MCF 10A (cell line): ENCODE results near the gene SPINT2. TPM values are rescaled to one million over a fixed set of nuclear protein-coding genes. Genes with fewer than 3 reads are reported as not detected.

ENCODE experiments used
- Bru-seq: library from RNA; stranded (reverse); fragments of 400-500 nt; gene quantifications from one replicate; lab custom pipeline; 2021; lab: Mats Ljungman, UMichigan
- BruChase-seq, 2 experiments: library from RNA; stranded (reverse); fragments of 400-500 nt; gene quantifications; one replicate each; lab custom pipeline; 2021; lab: Mats Ljungman, UMichigan
- BruUV-seq: library from RNA; stranded (reverse); fragments of 400-500 nt; replicated peaks from 2 replicates; lab custom pipeline; 2021; lab: Mats Ljungman, UMichigan
- CTCF ChIA-PET: fragments of 300-600 bp; sonication (Branson Sonifier 250); formaldehyde crosslinking; extraction: SDS; loops from one replicate; lab custom pipeline; 2021; ENCODE audit warnings: antibody characterized with exemption, inconsistent platforms; lab: Yijun Ruan, JAX
- POLR2A ChIA-PET: fragments of 300-600, 350-650 bp; sonication (Branson Sonifier 250); formaldehyde crosslinking; extraction: SDS; loops from one replicate; lab custom pipeline; 2020; ENCODE audit warnings: antibody characterized with exemption, inconsistent platforms; lab: Yijun Ruan, JAX
- DNase-seq: peaks from one replicate; pipeline ENCODE4 v3.0.0-alpha.2; 2018; ENCODE audit not compliant: unreplicated experiment
- H3K27ac Mint-ChIP-seq: one replicate; pipeline ENCODE4 v1.8.0; 2022; ENCODE audit warnings: mild to moderate bottlenecking, low read depth, mixed read lengths; ENCODE audit not compliant: unreplicated experiment
- H3K27me3 Mint-ChIP-seq: one replicate; pipeline ENCODE4 v1.8.0; 2022; ENCODE audit warnings: mixed read lengths; ENCODE audit not compliant: insufficient read depth, unreplicated experiment
- H3K36me3 Mint-ChIP-seq: one replicate; pipeline ENCODE4 v1.8.0; 2022; ENCODE audit warnings: mild to moderate bottlenecking, moderate library complexity, mixed read lengths; ENCODE audit not compliant: insufficient read depth, unreplicated experiment
- H3K4me1 Mint-ChIP-seq: one replicate; pipeline ENCODE4 v1.8.0; 2022; ENCODE audit warnings: mixed read lengths; ENCODE audit not compliant: insufficient read depth, unreplicated experiment
- H3K4me3 Mint-ChIP-seq: one replicate; pipeline ENCODE4 v1.8.0; 2022; ENCODE audit warnings: mild to moderate bottlenecking, moderate library complexity, mixed read lengths; ENCODE audit not compliant: unreplicated experiment
- H3K9me3 Mint-ChIP-seq: one replicate; pipeline ENCODE4 v1.8.0; 2022; ENCODE audit warnings: mixed read lengths; ENCODE audit not compliant: unreplicated experiment
- intact Hi-C: fragments of 100-400 bp; cut with micrococcal nuclease; formaldehyde crosslinking; loops from 2 replicates; pipeline ENCODE4 v1.14.1; 2022
- long read RNA-seq: library from polyadenylated mRNA; stranded (forward); transcript quantifications from one replicate; pipeline ENCODE4 v2.0.0, GENCODE V29; 2022
- total RNA-seq: library from RNA; stranded (reverse); gene quantifications from 2 replicates; pipeline ENCODE4 v1.2.3, GENCODE V29; 2022
- TF ChIP-seq, protein P1 (sequence below): fragments of 200-600 bp; IDR thresholded peaks from one replicate; pipeline ENCODE4 v1.8.0; 2022; ENCODE audit warnings: antibody characterized with exemption, mild to moderate bottlenecking; ENCODE audit not compliant: unreplicated experiment

The SPINT2 gene, protein sequence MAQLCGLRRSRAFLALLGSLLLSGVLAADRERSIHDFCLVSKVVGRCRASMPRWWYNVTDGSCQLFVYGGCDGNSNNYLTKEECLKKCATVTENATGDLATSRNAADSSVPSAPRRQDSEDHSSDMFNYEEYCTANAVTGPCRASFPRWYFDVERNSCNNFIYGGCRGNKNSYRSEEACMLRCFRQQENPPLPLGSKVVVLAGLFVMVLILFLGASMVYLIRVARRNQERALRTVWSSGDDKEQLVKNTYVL
- total RNA-seq (277 and 333 TPM in 2 replicates), Bru-seq, nascent RNA (percentile 66 among the genes with signal in this experiment), BruChase-seq, experiment 1, labeled RNA remaining after a 6-hour chase (percentile 76 among the genes with signal in this experiment), BruChase-seq, experiment 2, labeled RNA remaining after a 2-hour chase (percentile 65 among the genes with signal in this experiment)
- long read RNA-seq, transcript SPINT2-204 (7 exons, 1,246 nt): minor isoform, 6 of 711 reads
- long read RNA-seq, transcript SPINT2-201 (7 exons, 1,802 nt): major isoform, 657 of 711 reads
- long read RNA-seq, transcript SPINT2-202 (6 exons, 1,367 nt): minor isoform, 10 of 711 reads
- long read RNA-seq, partial matches to known transcripts: 19 of 711 reads
- long read RNA-seq, other reads (novel, unspliced or antisense): 19 of 711 reads

DNA sequence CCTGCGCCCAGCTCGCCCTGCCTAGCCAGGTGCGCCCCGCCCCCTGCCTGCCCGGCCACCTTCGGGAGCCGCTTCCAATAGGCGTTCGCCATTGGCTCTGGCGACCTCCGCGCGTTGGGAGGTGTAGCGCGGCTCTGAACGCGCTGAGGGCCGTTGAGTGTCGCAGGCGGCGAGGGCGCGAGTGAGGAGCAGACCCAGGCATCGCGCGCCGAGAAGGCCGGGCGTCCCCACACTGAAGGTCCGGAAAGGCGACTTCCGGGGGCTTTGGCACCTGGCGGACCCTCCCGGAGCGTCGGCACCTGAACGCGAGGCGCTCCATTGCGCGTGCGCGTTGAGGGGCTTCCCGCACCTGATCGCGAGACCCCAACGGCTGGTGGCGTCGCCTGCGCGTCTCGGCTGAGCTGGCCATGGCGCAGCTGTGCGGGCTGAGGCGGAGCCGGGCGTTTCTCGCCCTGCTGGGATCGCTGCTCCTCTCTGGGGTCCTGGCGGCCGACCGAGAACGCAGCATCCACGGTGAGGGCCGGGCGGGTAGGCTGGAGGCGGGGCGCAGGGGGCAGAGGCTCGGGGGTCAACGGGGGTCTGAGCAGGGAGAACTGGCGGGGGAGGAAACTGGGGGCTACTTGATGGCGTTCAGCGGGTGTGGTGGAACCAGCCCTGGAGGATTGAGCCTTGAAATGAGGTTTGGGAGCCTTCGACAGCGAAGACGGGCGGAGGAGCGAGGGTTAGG lies at the start of gene SPINT2:
SPINT2 (plus strand) TSS at position 88 of the 727 bp plus-strand sequence; CDS start at position 408, 320 bp downstream.
- TF ChIP-seq, protein P1, sequence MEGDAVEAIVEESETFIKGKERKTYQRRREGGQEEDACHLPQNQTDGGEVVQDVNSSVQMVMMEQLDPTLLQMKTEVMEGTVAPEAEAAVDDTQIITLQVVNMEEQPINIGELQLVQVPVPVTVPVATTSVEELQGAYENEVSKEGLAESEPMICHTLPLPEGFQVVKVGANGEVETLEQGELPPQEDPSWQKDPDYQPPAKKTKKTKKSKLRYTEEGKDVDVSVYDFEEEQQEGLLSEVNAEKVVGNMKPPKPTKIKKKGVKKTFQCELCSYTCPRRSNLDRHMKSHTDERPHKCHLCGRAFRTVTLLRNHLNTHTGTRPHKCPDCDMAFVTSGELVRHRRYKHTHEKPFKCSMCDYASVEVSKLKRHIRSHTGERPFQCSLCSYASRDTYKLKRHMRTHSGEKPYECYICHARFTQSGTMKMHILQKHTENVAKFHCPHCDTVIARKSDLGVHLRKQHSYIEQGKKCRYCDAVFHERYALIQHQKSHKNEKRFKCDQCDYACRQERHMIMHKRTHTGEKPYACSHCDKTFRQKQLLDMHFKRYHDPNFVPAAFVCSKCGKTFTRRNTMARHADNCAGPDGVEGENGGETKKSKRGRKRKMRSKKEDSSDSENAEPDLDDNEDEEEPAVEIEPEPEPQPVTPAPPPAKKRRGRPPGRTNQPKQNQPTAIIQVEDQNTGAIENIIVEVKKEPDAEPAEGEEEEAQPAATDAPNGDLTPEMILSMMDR: no peak
- BruUV-seq: no TSS peak
- Mint-ChIP-seq H3K4me3 (peak within 1 kb of the TSS; percentile 78), H3K27me3 (no peaks in the 10 kb centered on the region), H3K4me1 (peaks cover 33% of the 10 kb centered on the region), H3K9me3 (no peaks in the 10 kb centered on the region), H3K27ac (peak within 1 kb of the TSS; percentile 89), H3K36me3 (no peaks in the 10 kb centered on the region)
- intact Hi-C loops: loop anchor here (1.0 kb wide), 1 partner anchor 21 kb away; no protein-coding TSS in a partner anchor
- CTCF ChIA-PET: interaction anchor here (0.6 to 2.3 kb wide), 13 partner anchors 12 to 371 kb away, joined by 3 to 28 read pairs (median 3); no protein-coding TSS in a partner anchor
- no peak for DNase-seq
- POLR2A ChIA-PET: interaction anchor here (0.7 to 5.8 kb wide), 21 partner anchors 11 to 1275 kb away, joined by 3 to 82 read pairs (median 4); partner anchors contain the start of genes CATSPERG, KCNK6 and PSMD8

DNA sequence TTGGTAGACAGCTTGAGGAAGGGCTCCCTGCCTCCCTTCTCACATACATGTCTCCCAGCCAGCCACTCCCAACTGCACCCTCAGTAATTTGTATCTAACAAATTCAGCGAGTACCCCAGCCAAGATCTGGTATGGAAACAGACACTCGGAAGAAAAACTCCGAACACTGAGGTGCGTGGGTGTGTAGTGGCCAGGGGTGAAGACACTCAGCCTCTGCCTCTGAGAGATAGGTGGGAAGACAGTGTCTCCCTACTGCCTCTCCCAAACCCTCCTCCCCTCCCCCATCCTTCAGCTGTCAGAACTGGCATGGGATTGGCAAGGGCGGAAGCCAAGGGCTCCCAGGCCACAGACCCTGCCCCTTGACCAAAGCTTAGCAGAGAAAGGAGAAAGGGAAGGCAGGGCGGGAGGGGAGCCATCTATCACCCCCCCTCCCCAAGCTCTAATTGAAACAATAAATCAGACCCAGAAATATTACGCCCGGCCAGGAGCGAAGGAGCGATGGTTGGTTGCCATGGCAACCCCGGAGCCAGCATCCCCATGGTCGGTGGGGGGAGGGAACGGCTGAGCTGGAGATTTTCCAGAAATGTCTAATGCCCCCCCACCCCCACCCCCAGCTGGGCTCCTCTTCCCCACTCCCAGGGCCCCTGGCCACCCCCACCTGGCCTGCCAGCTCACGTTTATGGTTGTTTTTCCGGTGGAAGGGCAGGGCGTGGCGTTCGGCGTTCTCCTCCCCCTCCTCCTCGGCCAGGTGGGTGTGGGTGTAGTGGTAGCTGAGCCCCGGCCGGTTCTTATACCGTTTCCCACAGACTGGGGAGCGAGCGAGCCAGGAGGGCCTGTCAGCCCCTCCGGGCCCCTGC lies 47.4 kb upstream of the SPINT2 start:
- Mint-ChIP-seq H3K27ac (no peak overlapping the region), H3K4me1 (peaks cover 6% of the 10 kb centered on the region), H3K36me3 (no peaks in the 10 kb centered on the region), H3K9me3 (no peaks in the 10 kb centered on the region), H3K4me3 (no peak overlapping the region), H3K27me3 (no peaks in the 10 kb centered on the region)
- no peak for DNase-seq
- BruUV-seq: no TSS peak
- ChIA-PET POLR2A (no interaction called here), CTCF (no interaction called here)
- TF ChIP-seq, protein P1: no peak
- intact Hi-C loops: no loop called here

DNA sequence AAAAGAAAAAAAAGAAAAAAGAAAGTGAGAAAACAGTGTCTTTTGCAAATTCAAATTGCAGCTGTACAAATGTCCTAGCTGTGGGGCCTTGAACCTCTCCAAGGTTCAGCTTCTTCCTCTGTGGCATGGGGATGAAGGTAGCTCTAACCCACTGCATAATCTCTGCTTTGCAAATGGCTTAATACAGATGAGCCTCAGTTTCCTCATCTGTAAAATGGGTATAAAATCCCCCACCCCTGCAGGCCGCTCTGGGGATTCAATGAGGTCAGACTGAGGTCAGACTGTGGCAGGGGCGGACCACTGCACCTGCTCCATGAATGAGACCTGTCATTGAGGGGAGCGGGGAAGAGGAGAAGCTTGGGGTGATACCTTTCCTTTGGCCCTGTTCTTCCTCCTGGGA lies 46.2 kb upstream of the SPINT2 start:
- Mint-ChIP-seq H3K27me3 (no peaks in the 10 kb centered on the region), H3K36me3 (no peaks in the 10 kb centered on the region), H3K4me3 (no peak overlapping the region), H3K27ac (no peak overlapping the region), H3K9me3 (no peaks in the 10 kb centered on the region), H3K4me1 (peaks cover 10% of the 10 kb centered on the region)
- BruUV-seq: no TSS peak
- ChIA-PET CTCF (interaction anchor here (0.6 kb wide), 2 partner anchors 20 to 219 kb away, joined by 3 read pairs; no protein-coding TSS in a partner anchor), POLR2A (no interaction called here)
- intact Hi-C loops: no loop called here
- no peak for DNase-seq
- TF ChIP-seq, protein P1: no peak
